Tibial nerve (tissue), 4 donors: Measurements from ENCODE around the gene CIITA.

Experiments used
- EP300 ChIP-seq, 2 donors: sonication (generic); formaldehyde crosslinking; IDR thresholded peaks; one replicate each; pipeline ENCODE4 v1.6.1; 2017; ENCODE audit warnings: antibody characterized with exemption in 2 of 2, mild to moderate bottlenecking in 1 of 2
- POLR2A ChIP-seq, 2 donors: fragments of 450-650 bp; IDR thresholded peaks; one replicate each; pipeline ENCODE4 v1.6.1; 2017; ENCODE audit warnings: antibody characterized with exemption in 2 of 2, mild to moderate bottlenecking in 2 of 2, moderate library complexity in 2 of 2
- TF ChIP-seq, protein P1 (sequence below), 5 experiments: fragments of 200-600 bp in 3 of 5; fragments of 450-650 bp in 2 of 5; sonication (generic) in 3 of 5; IDR thresholded peaks; one replicate each; pipeline ENCODE4 v1.5.1; 2016 to 2019; ENCODE audit warnings: antibody characterized with exemption in 5 of 5, mild to moderate bottlenecking in 3 of 5, moderate library complexity in 2 of 5

DNA sequence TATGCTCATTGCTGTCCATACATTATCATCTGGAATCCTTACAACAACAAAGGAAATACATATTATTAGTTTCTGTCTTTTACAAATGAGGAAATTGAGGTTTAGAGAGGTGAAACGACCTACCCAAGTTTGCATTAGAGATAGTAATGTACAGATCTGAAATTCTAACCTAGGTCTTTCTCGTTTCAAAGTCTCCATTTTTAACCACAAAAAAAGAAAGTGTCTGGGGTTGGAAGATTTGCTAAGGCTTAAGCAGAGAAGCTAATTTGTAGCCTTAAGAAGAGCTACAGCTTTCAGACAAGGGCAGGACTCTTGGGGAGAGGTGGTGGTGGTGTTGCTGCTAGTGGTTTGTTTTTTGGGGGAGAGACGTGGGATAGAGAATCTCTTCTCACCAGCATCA, 19.2 kb downstream of the CIITA start:
- TF ChIP-seq, protein P1, sequence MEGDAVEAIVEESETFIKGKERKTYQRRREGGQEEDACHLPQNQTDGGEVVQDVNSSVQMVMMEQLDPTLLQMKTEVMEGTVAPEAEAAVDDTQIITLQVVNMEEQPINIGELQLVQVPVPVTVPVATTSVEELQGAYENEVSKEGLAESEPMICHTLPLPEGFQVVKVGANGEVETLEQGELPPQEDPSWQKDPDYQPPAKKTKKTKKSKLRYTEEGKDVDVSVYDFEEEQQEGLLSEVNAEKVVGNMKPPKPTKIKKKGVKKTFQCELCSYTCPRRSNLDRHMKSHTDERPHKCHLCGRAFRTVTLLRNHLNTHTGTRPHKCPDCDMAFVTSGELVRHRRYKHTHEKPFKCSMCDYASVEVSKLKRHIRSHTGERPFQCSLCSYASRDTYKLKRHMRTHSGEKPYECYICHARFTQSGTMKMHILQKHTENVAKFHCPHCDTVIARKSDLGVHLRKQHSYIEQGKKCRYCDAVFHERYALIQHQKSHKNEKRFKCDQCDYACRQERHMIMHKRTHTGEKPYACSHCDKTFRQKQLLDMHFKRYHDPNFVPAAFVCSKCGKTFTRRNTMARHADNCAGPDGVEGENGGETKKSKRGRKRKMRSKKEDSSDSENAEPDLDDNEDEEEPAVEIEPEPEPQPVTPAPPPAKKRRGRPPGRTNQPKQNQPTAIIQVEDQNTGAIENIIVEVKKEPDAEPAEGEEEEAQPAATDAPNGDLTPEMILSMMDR (IDR thresholded peaks at IDR 0.05), result no peak
- TF ChIP-seq POLR2A (IDR thresholded peaks at IDR 0.05), result no peak
- no peak for TF ChIP-seq EP300 (IDR thresholded peaks at IDR 0.05)
